Skeletal muscle tissue (tissue), 4 donors: ENCODE measurements around the gene DTNBP1. TPM values are rescaled to one million over a fixed set of nuclear protein-coding genes. Genes with fewer than 3 reads are reported as not detected.

ENCODE experiments used
- H3K27ac ChIP-seq: one replicate; pipeline ENCODE4 v1.7.0; 2013; ENCODE audit warnings: mild to moderate bottlenecking, low read depth, low read length, inconsistent platforms
- H3K27me3 ChIP-seq, 3 donors: one replicate each; pipeline ENCODE4 v1.7.0; 2013; ENCODE audit warnings: low read length in 3 of 3; ENCODE audit not compliant: control insufficient read depth in 3 of 3, insufficient read depth in 3 of 3
- H3K36me3 ChIP-seq, 3 donors: one replicate each; pipeline ENCODE4 v1.7.0; 2013; ENCODE audit warnings: low read length in 3 of 3; ENCODE audit not compliant: control insufficient read depth in 3 of 3, insufficient read depth in 3 of 3
- H3K4me1 ChIP-seq, 3 donors: one replicate each; pipeline ENCODE4 v1.7.0; 2013; ENCODE audit warnings: low read length in 3 of 3, mild to moderate bottlenecking in 3 of 3; ENCODE audit not compliant: control insufficient read depth in 3 of 3, insufficient read depth in 3 of 3
- H3K4me3 ChIP-seq, 3 donors: one replicate each; pipeline ENCODE4 v1.7.0; 2013; ENCODE audit warnings: low read length in 3 of 3
- H3K9ac ChIP-seq, 3 donors: one replicate each; pipeline ENCODE4 v1.7.0; 2013; ENCODE audit warnings: low read length in 3 of 3, mild to moderate bottlenecking in 3 of 3, moderate library complexity in 2 of 3, low read depth in 1 of 3
- H3K9me3 ChIP-seq, 3 donors: one replicate each; pipeline ENCODE4 v1.7.0; 2013; ENCODE audit warnings: low read length in 3 of 3; ENCODE audit not compliant: control insufficient read depth in 3 of 3
- total RNA-seq: library from RNA; depleted of rRNA; stranded (reverse); fragments of >200 nt; gene quantifications from one replicate; pipeline ENCODE4 v1.2.3, GENCODE V29; 2014
- donor health status: Osteomylitis.

The DTNBP1 gene
- total RNA-seq, 1 donor from 2014 or later = 15.1 TPM

DNA sequence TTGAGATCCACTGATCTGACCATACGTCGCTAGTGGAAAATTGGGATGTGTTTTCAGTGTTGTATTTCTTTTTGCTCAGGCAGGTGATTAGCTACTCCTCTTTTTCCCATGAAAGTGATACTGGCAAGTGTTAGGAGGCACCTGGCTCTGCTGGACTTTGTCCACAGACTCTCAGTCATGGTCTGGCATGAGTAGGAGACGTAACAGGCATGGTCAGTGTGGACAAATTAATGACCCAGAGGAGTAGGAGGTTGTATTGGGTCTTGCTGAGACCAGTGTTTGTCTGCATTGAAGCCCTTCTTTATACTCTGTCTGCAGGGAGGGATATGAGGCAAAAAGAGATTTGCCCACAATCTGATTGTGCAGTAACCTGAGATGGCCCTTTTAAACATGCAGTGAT is 178.7 kb downstream of the DTNBP1 start:
- H3K4me1 ChIP-seq = peaks cover 25 to 33% (median 26%) of the 10 kb centered on the region in 3 donors

GRCh38 chr6:15483060-15483459 is 179.8 kb downstream of the DTNBP1 start:
- Histone ChIP-seq H3K9ac (no peak overlapping the region), H3K27me3 (no peaks in the 10 kb centered on the region), H3K4me1 (peaks cover 25 to 35% (median 26%) of the 10 kb centered on the region in 3 donors), H3K27ac (no peak overlapping the region), H3K9me3 (no peaks in the 10 kb centered on the region), H3K4me3 (no peak overlapping the region), H3K36me3 (peaks cover 3 to 7% (median 5%) of the 10 kb centered on the region in 3 donors)

More for the DNA sequence above, 178.7 kb downstream of the DTNBP1 start:
- no peak overlapping the region for H3K9ac ChIP-seq
- peak overlapping the region; percentile 42 for H3K27ac ChIP-seq
- H3K4me3 ChIP-seq = no peak overlapping the region
- H3K27me3 ChIP-seq = no peaks in the 10 kb centered on the region
- no peaks in the 10 kb centered on the region for H3K9me3 ChIP-seq
- peaks cover 14% of the 10 kb centered on the region in 3 donors for H3K36me3 ChIP-seq

DNA sequence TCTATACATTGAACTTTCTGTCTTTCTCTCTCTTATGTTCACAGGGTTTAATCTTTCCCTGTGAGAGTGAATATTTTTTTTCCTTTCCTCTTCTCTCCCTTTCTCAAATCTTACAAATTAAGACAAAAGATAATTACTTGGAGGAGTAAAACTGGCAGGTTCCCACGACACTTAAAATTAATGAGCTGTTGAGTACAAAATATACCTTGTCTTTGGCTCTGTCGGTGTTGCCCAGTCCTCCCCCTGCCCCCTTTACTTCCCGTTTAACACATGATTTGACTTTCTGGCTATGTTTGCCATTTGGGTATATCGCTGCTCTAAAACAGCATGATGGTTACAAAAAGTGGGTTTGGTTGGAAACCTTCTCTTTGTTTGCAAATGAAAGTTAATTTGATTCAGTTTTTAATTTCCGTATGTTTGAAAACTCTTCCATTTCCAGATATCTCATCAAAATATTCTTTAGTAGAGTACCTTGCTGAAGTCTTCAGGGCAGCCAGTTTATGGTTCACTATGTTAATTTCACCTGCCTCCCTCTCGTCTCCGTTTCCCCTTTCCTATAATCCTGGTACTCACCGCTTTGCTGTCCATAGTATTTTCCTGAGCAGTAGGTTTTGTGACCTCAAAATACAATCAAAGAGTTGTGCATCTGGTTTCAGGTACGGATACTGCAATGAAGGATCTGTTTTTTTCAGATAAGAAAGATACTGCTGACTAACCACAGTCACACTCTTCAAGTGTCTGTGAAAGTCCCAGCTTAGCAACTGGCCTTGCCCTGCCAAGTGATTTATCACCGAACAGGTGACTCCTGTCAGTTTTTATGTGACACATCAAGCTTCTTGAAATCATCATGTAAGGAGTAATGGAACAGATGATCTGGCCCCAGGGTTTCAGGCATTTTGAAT is 181.2 kb downstream of the DTNBP1 start:
- Histone ChIP-seq H3K9ac (peak overlapping the region; percentile 62 to 84 (median 74)), H3K9me3 (no peaks in the 10 kb centered on the region), H3K4me3 (peak overlapping the region; percentile 60 to 69 (median 61)), H3K4me1 (peaks cover 37 to 47% (median 37%) of the 10 kb centered on the region in 3 donors), H3K27ac (peak overlapping the region; percentile 85), H3K27me3 (no peaks in the 10 kb centered on the region), H3K36me3 (no peaks in the 10 kb centered on the region)

GRCh38 chr6:15480525-15480924 is 182.3 kb downstream of the DTNBP1 start:
- H3K27ac ChIP-seq = peak overlapping the region; percentile 85
- peaks cover 44 to 52% (median 46%) of the 10 kb centered on the region in 3 donors for H3K4me1 ChIP-seq
- no peaks in the 10 kb centered on the region for H3K36me3 ChIP-seq
- no peaks in the 10 kb centered on the region for H3K27me3 ChIP-seq
- H3K9me3 ChIP-seq = no peaks in the 10 kb centered on the region
- peak overlapping the region in 2 of 3 donors; percentile 14 to 17 for H3K4me3 ChIP-seq
- H3K9ac ChIP-seq = peak overlapping the region in 2 of 3 donors; percentile 74 to 84

DNA sequence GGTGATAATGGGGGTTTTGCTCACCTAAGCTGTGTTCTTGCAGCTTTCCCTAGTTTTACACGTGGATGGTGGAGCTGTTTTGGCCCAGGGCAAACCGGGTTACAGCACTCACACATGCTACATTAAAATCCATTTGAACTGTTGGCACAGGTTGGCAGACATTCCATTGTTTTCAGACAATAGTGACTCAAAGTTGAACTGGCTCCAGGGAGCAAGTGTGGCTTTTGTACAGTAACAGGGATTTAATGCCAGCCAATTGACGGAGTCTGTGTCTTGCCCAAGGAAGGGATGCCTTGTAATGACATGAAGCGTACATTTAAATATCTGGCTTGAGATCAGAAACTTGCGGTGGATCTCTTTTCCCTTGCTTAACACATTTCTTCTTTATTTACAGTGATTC is 183.1 kb downstream of the DTNBP1 start:
- Histone ChIP-seq H3K36me3 (peaks cover 0 to 2% (median 0%) of the 10 kb centered on the region in 3 donors), H3K9ac (peak overlapping the region in 1 of 3 donors; percentile 74), H3K4me1 (peaks cover 50 to 56% (median 52%) of the 10 kb centered on the region in 3 donors), H3K27me3 (no peaks in the 10 kb centered on the region), H3K9me3 (no peaks in the 10 kb centered on the region), H3K27ac (peak overlapping the region; percentile 85), H3K4me3 (peak overlapping the region in 1 of 3 donors; percentile 18)

DNA sequence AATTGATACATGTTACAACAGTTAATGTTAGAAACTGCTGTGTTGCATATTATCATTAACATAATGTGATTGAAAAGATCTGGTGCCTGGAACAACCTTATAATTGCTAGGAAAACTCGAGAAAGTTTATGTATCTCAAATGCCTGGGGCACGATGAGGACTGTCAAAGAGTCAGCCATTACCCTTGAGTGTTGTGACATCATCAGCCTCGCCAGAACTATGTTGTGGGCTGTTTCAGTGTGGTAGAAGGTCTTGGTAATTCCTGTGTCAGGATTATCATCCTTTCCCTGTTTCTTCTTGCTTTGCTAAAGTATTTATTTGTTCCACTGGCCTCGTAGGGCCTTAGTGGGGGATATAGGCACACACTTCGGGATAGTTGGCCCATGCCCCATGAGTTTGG is 185.1 kb downstream of the DTNBP1 start:
- Histone ChIP-seq H3K27me3 (no peaks in the 10 kb centered on the region), H3K4me3 (no peak overlapping the region), H3K9ac (no peak overlapping the region), H3K9me3 (no peaks in the 10 kb centered on the region), H3K4me1 (peaks cover 50 to 56% (median 54%) of the 10 kb centered on the region in 3 donors), H3K36me3 (peaks cover 0 to 2% (median 0%) of the 10 kb centered on the region in 3 donors), H3K27ac (peak overlapping the region; percentile 80)

DNA sequence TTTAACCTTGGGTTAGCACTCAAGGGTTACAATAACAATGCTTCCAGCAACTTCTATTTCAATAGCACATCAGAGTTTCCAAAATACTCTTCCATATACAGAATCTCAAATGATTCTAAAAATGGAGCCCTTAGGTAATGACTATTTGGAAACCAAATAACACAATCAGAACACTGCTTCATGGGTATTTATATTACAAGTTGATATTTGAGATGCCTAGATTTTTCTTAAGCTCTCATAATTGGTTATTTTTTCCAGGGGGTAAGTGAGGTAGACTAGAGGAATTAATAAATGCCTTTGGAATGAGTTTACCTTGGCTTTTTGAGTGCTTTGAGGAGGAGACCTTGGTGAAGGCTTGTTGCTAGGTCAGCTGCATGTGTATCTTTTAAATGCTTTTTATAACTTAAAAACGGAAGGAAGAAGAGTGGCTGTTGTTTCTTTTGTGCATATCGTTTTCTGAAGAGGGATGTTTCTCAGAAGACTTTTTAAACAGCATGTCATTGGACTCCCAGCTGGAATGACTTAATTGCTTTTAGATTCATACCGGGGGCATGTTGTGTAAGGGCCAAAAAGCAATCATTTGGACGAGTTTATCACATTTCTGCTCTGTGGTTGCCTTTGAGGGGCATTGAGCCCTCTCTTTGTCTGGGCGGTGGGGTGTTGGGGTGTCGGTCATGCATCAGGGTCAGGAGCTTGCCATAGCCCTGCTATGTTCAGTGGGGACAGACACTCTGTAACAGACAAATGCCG is 186.0 kb downstream of the DTNBP1 start:
- no peaks in the 10 kb centered on the region for H3K9me3 ChIP-seq
- H3K9ac ChIP-seq = no peak overlapping the region
- H3K27ac ChIP-seq = peak overlapping the region; percentile 80
- H3K4me1 ChIP-seq = peaks cover 50 to 57% (median 52%) of the 10 kb centered on the region in 3 donors
- peaks cover 0 to 2% (median 0%) of the 10 kb centered on the region in 3 donors for H3K36me3 ChIP-seq
- H3K27me3 ChIP-seq = no peaks in the 10 kb centered on the region
- H3K4me3 ChIP-seq = peak overlapping the region in 1 of 3 donors; percentile 3

- Histone ChIP-seq H3K9ac (no peak overlapping the region), H3K27me3 (no peaks in the 10 kb centered on the region), H3K27ac (peak overlapping the region; percentile 80), H3K9me3 (no peaks in the 10 kb centered on the region), H3K4me1 (peaks cover 49 to 54% (median 52%) of the 10 kb centered on the region in 3 donors), H3K36me3 (peaks cover 0 to 2% (median 0%) of the 10 kb centered on the region in 3 donors), H3K4me3 (no peak overlapping the region)
Measured at GRCh38 chr6:15475872-15476271, 187.0 kb downstream of the DTNBP1 start.

- H3K36me3 ChIP-seq = peaks cover 0 to 4% (median 4%) of the 10 kb centered on the region in 3 donors
- peaks cover 45 to 49% (median 48%) of the 10 kb centered on the region in 3 donors for H3K4me1 ChIP-seq
- peak overlapping the region; percentile 80 for H3K27ac ChIP-seq
- no peak overlapping the region for H3K4me3 ChIP-seq
- no peak overlapping the region for H3K9ac ChIP-seq
- no peaks in the 10 kb centered on the region for H3K27me3 ChIP-seq
- no peaks in the 10 kb centered on the region for H3K9me3 ChIP-seq
Measured at GRCh38 chr6:15475261-15475660, 187.6 kb downstream of the DTNBP1 start.
